ENCODE results near the gene SENP5. TPM values are rescaled to one million over a fixed set of nuclear protein-coding genes. Genes with fewer than 3 reads are reported as not detected.

Gene SENP5
- total and polyA plus RNA-seq, 9 of the 15 experiments (the other 6 are each of a cell fraction or from before 2014, with no cell fraction given), result 18.3 to 59.7 (median 35.8) TPM

GRCh38 chr3:196867155-196867506, 589 bp upstream of the SENP5 start (continued):
- TF ChIP-seq HSF4 (CRISPR knock-in tag; IDR thresholded peaks at IDR 0.05; ENCODE audit: borderline replicate concordance), result no peak
- peak; percentile 68; the same call in 1 of the 2 replicates for TF ChIP-seq ZC3H4 (CRISPR knock-in tag; IDR thresholded peaks at IDR 0.05; ENCODE audit: borderline replicate concordance)
- no peak for TF ChIP-seq TRIM24 (IDR thresholded peaks at IDR 0.05)
- no peak for TF ChIP-seq ZNF121 (CRISPR knock-in tag; conservative IDR thresholded peaks at IDR 0.05)
- TF ChIP-seq SMARCA4 (IDR thresholded peaks at IDR 0.05), result 0 out of 2 replicates have a peak, but pooled peaks have one; percentile 38
- TF ChIP-seq FOXA1 (IDR thresholded peaks at IDR 0.05; ENCODE audit: borderline replicate concordance), result no peak
- TF ChIP-seq ZEB2 (IDR thresholded peaks at IDR 0.05), result no peak
- no peak for TF ChIP-seq SNIP1 (IDR thresholded peaks at IDR 0.05; ENCODE audit: low read depth)
- TF ChIP-seq ILK (tag; IDR thresholded peaks at IDR 0.05; ENCODE audit: borderline replicate concordance, low read depth), result no peak
- TF ChIP-seq HDGF (IDR thresholded peaks at IDR 0.05), result 0 out of 2 replicates have a peak, but pooled peaks have one; percentile 61
- TF ChIP-seq ZBTB1 (CRISPR knock-in tag; IDR thresholded peaks at IDR 0.05; ENCODE audit: borderline replicate concordance, low read depth), result no peak
- 0 out of 2 replicates have a peak, but pooled peaks have one; percentile 20 for TF ChIP-seq FOSL1 (tag; conservative IDR thresholded peaks at IDR 0.05)
- TF ChIP-seq ERF (CRISPR knock-in tag; IDR thresholded peaks at IDR 0.05), result no peak
- TF ChIP-seq TAF9B (IDR thresholded peaks at IDR 0.05; ENCODE audit: partially characterized antibody), result no peak
- no peak for TF ChIP-seq ZBTB7A (IDR thresholded peaks at IDR 0.05; ENCODE audit: borderline replicate concordance, control insufficient read depth, low read depth, low read length)
- peak; percentile 23 for TF ChIP-seq BRD9 (IDR thresholded peaks at IDR 0.05; ENCODE audit: low read depth, partially characterized antibody)
- no peak for TF ChIP-seq NR3C1 (CRISPR knock-in tag; IDR thresholded peaks at IDR 0.05)
- no peak for TF ChIP-seq ZNF655 (CRISPR knock-in tag; IDR thresholded peaks at IDR 0.05)
- no peak for TF ChIP-seq NR2F6 (CRISPR knock-in tag; IDR thresholded peaks at IDR 0.05)
- no peak for TF ChIP-seq TEAD1 (CRISPR knock-in tag; IDR thresholded peaks at IDR 0.05)
- TF ChIP-seq SRSF3 (IDR thresholded peaks at IDR 0.05; ENCODE audit: insufficient read depth, low read length), result no peak
- 0 out of 2 replicates have a peak, but pooled peaks have one; percentile 59 for TF ChIP-seq NBN (IDR thresholded peaks at IDR 0.05; ENCODE audit: low read depth)

Measured in K562 (cell line).